Activated CD4-positive, alpha-beta T cell treated with anti-CD3 and anti-CD28 coated beads, Interleukin-2, amount 50 U/mL, for 1 hour (primary cell): ENCODE measurements around the gene ADCY1.

Experiments
- DNase-seq: peaks from one replicate; pipeline ENCODE4 v3.0.0-alpha.2; 2020

Gene ADCY1

DNA sequence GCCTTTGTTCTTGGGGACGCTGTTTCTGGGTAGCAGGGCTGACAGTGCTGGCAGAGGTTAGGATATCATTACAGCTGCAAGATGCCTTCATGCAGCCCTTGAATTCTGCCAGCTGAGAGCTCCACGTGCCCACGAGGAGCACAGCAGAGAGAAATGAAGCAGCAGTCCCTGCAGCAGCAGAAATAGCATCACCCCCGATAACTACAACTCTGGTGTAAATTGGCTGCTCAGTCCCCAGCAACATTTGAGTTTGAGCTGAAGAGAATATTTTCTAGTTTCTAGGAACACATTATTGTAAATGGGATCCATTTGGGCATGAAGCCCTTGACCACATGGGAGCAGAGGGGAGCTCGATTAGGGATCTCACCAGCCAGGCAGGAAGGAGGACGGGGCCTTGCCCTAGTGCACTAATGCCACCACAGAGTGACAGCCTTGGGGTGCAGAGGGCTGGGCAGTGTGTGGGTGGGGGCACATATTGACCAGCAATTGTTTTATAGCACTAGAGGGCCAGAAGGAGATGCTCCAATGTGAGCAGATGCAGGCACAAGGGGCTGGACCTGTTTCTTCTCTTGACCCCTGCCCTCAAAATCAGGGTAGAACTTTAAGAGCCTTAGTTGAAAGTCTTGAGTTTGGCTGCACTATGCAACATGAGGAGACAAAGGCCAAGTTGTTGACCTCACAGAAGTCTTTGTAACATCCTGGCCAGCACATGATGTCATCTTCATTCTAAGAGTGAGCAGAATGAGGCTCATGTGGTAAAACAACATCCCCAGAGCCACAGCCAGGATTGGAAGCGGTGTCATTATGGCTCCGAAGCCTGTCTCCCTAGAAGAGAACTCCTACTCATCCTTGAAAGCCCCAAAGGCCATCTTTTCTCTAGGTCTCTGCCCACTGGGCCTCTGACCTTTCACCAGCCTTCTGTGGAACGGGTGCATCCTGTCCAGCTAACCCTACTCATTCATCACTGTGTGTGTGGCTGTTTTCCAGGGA, 52.6 kb downstream of the ADCY1 start:
- DNase-seq, result no peak

DNA sequence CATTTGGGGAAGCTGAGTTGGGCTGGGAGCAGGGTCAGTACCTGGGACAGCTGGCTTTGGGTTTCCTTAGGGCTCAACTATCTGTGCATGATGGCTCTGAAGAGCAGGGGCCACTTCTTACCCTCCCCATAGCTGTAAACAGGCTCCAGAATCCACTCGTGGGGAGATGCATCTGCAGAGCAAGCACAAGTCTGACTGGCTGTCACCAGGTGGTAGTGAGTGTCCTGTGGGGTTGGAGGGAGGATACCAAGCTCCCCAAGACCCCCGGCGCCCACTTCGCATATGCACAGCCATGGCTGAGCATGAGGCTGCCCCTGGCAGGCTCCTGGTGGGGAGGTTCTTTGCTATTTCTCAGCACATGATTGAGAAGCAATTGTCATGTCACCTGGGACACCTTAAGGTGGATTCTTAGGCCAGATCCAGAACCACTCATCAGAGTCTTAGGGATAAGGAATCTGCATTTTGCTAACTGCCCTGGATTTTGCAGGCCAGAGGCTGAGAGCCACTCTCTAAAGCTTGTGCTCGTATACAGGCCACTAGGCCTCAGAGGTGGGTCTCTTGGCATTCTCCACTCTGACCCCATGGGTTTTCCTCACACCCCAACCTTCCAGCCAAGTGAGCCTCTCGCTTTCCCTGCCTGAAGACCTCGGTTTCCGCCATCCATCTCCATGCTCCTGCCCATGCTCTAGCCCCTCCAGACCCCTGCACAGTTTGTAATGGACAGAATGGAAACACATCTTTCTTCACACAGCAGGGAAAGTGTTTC, 53.7 kb downstream of the ADCY1 start:
- no peak for DNase-seq

DNA sequence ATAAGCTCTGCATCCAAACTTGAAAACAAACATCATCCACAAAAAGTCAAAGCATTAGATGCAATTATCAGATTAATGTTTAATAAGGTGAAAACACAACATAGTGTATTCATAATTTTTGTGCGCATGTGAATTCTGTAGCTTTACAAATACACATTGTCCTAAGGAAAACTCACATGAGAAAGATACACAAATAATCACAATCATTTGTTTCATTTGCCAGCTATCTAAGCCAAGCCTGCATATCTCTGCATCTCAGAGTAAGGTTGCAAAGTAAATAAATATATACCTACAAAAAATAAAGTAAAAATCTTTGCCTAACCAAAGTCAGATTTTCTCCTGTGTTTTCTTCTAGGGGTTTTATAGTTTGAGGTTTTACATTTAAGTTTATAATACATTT, 57.4 kb downstream of the ADCY1 start:
- no peak for DNase-seq

DNA sequence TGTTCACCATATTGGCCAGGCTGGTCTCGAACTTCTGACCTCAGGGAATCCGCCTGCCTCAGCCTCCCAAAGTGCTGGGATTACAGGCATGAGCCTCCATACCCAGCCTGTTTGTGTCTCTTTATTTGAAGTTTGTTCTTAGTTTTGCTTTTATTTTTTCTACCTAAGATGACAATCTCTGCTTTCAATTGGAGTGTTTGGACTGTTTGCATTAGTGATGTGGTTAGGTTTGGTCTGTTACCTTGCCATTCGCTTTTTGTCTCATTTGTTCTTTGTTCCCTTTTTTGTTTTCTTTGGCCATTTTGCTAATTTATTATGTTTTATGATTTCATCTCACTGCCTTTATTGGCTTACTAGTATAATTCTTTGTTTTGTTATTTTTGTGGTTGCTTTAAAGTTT, 62.6 kb downstream of the ADCY1 start:
- DNase-seq, result no peak

DNA sequence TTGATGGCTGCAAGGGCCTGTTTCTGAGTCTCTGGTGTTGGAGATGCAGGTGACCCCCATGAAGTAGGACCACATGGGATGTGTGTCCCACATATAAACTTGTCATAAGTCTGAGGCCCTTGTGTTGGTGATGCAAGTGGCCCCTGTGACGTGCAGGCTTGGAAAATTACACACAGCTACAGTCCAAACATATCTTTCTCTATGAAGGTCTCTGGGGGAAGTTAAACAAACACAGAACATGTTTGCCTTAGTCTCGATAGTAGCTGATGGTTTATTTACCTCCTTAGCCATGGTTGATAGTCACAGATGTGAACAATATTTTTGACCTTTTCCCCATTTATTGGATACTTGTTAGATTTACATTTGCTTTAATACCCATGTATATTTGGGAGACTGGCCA, 64.7 kb downstream of the ADCY1 start:
- DNase-seq, result no peak

DNA sequence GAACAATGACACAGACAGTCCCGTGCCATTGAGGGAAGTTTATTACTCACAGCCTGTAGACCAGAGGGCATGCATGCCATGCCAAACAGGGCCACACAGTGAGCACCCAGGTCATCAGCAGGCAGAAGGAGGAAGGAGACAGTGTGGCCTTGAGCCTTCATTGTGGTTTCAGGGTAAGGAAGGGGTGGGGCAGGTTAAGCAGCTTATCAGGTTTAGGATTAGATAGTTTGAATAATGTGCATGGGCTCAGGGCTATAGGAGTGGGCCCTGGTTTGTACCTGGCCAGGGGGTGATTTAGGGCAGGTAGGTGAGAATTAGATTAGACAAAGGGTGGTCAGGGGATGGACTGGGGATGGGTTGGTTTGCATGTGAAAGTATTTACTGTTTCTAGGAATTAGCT, 67.9 kb downstream of the ADCY1 start:
- no peak for DNase-seq

DNA sequence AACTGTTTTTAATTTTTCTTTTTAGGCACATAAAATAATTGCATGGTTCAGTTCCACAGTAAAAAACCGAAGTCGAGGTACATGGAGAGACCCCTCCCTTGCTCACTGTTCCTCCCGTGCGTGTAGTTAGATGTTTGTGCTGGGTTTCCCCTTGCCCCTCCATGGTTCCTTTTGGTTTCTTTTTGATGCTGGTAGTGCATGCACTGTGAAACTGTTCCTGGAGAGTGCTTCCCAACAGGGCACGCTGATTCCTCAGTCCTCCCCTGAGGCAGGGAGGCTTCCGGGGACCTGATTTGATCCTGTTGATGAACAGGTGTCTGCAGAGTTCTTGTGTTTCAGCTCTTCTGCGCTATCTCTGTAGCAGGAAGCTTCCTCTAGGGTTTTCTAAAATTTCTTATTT, 69.5 kb downstream of the ADCY1 start:
- no peak for DNase-seq

DNA sequence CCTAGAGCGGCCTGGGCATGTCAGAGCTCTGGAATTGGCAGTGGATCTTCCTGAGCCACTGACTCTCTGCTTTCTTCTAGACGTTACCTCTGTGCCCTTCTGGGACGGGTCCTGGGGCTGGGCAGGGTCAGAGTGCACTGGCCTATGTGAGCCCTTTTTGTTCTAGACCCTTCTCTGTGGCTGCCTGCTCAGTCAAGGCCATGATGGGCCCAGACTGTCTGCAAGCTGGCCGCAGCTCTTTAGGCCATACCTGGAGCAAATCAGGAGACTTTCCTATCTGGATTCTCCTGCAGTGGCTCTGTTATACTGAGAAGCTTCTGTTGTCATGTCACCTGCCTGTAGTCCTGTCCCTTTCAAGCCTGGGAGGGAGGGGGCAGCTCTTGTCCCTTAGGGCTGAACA, 70.1 kb downstream of the ADCY1 start:
- DNase-seq, result no peak

DNA sequence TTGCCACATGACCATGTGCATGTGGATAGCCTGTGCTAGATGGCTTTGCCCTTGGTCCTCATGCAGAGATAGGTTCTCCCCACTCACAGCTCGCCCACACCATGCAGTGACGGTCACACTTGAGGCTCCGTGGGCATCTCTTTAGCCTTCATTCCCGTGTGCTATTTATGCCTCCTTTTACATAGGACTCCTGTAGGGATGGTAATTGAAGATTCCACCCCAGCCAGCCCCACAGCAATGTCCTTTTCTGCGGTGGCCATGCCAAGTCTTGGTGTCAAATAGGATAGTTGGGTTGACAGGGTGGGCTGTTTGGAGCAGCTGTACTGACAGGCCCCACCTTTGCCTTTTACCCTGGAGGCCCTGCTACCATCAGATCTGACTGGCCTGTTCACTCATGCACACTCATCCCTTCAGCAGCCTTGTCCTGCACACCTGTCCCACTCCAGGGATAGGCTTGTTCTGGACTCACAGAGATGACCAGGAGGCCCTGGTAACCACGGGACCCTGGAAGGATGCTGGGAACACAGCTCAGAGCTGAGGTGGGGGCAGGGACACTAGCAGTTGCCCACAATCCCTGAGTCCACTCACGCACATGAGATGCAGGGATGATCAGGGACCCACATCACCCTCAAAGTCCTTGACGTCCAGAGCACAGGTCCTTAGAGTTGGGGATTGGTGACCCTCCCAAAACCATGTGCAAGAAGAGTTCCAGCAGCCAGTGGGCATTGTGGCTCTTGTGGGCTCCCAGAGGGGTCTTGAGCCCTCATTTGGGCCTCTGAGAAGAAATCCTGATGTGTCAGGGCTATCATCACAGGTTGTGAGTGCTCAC, 71.2 kb downstream of the ADCY1 start:
- DNase-seq, result no peak

DNA sequence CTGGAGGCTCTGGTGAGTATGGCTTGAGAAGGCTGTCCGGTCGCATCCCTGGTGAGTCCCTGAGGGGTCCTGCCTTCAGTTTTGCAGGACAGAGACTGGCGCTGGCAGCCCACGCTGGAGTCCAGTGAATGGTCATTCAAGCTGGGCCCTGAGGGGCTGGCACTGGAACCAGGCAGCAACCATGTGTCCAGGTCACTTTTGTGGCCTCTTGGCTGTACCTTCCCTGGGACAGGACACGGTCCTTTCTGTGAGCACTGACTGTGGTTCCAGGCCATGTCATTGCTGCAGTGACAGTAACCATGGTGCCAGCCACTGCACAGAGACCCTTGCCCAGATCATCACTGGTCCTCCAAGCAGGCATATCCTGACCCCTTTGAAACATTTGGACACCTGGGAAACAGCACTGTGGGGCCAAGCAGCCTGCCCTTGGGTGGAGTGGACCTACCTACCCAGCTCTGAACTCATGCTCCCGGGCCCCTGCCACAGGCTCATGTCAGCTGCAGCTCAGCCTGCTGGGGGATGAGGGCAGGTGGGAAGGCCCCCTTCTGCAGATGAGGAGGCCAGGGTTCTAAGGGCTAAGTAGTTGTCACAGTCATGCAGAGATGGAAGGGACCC, 72.1 kb downstream of the ADCY1 start:
- DNase-seq, result no peak

DNA sequence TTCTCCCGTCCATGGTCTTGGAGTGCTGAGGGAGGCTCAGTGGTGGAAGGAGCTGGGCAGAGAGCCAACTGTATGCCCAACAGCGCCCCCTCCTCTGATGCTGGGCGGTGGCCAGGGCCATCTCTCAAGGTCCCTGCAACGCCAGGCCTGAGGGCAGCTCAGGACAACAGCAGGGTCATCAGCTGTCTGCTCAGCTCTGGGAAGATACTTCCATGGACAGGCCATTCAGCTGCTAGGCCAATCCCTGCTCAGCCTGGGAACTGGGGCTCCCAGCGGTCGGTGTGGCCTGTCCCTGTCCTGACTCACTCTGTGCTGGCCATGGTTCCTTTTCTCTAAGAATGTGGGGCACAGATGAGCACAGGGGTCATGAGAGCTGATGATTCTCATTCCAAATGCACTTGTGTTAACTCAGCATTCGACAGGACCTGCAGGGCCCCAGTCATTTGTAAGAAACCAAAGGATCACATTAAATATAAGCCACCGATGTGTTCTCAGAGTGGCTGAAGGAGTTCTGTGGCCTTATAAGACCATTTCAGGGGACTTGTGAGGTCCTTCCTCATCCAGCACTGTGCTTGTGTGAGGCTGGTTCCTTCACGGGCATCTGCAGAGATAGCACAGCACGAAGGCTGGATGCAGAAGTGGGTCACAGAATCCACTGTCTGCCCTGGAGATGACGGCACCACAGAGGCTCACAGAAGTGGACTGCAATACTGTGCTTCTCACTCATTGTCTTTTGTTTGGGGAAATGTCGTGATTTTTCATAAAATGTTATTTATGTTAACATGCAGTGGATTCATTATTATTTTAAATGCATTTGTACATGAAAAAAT, 73.0 kb downstream of the ADCY1 start:
- no peak for DNase-seq

DNA sequence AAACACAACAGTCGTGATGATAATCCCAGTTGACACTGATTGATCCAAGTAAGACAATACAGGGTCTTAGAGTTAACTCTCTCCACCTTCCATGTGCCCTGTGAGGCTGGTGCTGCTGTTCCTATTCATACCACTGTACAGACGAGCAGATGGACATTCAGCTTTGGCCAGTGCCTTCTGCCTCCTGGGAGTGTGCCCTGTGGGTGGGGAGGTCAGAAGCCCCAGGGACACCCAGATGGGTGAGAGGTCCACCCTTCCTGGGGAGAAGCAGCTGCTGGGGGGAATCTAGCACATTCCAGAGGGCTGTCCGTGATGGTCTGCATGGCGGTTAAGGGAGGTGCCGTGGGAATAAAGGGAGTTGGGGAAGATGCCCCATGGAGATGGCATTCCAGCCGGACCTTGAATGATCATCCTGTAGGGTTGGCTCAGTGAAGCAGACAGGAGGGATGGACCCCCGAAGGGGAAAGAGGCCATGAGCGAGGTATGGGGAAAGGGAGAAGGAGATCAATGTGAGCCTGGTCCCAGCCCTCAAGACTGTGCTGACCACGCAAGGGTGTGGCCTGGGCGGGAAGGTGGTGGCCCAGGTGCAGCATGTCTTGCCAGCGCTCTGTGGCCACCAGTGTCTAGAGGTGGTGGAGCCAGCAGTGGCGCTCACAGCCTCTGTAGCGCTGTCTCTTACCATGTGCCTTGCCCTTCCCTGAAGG, 74.0 kb downstream of the ADCY1 start:
- DNase-seq, result no peak

DNA sequence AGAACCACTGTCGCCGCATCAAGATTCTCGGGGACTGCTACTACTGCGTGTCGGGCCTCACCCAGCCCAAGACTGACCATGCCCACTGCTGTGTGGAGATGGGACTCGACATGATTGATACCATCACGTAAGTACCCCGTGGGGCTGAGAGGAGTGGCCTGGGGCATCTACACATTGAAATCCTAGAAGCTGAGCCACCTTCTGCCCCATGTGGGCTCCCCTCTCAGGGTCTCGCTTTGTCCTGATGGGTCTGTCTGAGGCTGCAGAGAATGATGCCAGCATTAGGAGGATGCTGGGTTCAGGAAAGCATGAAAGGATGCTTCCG, 74.5 kb downstream of the ADCY1 start:
- DNase-seq, result no peak

DNA sequence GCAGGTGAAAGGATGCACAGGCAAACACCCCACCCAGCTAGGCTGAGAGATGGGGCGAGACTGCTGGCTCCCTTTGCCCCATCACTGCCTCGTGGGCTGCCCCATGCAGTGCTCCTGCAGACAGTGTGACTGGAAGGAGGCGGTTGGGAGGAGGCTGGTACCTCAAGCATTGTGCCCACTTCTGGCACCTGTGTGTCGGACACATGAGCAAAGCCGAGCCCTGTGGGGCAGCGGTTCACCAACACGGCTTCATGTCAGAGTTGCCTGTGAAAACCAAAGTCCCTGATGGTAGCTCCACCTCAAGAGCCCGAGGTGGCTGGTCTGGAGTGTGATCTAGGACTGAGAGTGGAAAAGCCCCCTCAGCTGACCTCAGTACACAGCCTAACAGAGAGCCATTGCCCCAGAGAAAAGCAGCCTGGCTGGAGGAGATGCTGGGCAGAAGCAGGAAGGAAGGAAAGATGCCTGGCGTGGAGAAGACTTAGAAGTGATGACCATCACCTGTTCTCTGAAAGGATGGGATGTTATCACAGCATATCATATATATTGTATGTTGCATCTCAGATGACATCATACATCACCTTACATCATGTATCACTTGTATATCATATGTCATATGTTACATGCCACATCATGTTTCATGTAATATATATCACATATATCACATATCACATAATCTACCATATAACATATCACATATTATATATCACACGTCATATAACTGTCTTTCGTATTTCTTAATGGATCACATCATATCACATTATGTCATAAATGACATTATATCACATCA, 75.6 kb downstream of the ADCY1 start:
- no peak for DNase-seq

DNA sequence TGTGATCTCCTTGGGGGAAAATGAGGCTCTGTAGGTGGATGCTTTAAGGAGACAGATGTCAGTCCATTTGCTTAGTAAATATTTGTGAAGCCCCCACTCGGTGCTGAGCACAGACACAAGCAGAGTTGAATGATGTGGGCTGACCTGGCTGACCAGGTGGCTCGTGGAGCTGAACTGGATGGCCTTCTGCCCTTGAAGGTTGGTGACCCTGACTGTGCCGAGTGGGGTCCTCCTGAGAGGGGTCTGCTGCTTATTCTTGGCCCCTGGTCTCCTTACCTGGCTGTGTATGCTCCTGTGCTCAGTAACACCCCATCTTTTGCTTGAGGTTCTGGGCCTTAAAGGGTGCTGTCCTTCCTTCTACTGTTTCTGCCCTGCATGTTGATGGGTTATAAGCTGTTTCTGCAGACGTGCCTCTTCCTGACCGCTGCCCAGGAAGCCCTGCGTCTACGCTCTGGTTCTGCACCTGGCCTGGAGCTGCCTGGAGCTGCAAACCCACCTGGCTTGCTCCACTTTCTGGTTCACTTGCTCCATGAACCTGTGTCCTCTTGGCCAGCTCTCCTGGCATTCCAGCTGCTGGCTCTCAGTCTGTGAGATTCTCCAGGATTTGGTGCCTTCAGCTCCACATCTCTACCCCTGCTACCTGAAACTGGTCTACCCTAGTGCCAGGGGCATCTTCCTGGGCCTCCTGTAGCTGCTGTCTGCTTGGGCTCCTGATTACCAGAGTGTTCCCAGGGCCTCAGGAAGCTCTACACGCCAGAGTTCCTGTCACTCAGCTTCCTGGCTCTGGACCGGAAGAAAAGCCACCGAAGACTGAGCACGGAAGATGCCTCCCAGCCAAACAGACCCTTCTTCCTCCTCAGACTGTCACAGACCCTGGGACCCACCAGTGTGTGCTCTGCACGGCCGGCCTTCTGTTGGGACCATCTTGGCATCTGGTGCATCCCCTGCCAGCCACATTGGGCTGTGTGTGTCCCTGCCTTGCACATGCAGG, 76.5 kb downstream of the ADCY1 start:
- DNase-seq, result no peak

DNA sequence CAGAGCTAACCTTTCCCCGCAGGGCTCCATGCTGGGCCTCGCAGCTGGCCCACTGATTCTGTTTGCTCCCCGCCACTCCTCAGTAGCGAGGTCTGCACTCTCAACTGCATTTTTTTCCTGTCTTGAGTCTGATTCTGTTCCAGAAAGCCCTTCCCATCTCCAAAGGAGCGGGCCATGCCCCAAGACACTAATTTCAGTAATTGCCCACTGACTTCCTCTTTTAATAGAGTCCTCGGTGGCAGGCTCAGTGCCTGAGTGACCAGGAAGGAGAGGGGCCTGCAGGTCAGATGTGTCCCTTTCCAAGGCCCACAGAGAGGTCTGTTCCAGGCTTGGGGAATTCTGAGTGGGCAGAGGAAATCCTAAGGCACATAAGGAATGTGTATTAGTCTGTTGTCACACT, 77.4 kb downstream of the ADCY1 start:
- DNase-seq, result no peak

DNA sequence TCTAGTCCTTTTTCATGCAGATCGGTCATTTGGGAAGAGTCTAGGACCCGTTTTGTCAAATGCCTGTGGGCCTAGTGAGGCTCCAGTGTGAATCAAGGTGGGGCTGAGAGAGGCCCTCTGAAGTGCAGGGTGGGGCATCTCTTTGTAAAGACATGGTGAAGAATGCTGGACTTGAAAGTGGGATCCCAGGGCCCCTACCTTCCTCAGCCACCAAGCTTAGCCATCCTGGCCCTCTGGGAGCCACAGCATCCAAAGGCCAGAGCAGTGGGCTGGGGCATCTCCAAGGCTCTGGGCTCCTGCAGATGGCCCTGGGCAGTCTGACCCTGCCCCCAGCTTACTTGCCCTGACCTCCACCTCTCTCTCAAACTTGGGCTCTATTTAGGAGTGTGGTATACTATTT, 78.5 kb downstream of the ADCY1 start:
- no peak for DNase-seq

DNA sequence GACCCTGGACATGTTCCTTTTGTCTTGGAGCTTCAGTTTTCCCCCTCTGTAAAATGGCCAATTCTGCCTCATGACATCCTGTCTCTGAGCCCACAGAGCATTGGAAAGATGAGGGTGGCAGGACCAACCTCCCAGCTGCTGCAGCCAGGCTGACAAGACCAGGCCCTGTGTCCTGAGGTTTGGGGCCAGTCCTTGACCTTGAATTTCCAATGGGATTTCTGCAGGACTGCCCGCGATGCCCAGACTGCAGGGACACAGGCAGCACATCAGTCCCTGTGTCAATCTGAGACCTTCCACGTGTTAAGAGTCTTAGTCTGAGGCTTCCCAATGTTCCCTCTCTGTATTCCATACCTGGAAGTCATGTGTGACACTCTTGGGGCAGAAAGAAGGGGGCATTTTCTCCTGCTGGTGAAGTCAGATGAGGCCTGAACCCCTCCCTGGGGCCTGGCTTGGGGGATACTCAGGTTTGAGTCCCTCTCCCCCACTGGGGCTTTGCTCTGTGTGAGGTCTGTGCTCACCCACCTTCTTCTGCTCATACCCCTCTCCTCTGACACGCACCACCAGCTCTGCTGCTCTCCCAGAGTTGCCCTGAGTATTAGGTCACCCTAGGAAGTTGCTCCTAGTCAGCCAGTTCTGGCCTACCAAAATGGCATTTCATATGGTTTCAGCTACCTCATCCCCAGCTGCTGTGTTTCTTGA, 79.2 kb downstream of the ADCY1 start:
- DNase-seq, result no peak

DNA sequence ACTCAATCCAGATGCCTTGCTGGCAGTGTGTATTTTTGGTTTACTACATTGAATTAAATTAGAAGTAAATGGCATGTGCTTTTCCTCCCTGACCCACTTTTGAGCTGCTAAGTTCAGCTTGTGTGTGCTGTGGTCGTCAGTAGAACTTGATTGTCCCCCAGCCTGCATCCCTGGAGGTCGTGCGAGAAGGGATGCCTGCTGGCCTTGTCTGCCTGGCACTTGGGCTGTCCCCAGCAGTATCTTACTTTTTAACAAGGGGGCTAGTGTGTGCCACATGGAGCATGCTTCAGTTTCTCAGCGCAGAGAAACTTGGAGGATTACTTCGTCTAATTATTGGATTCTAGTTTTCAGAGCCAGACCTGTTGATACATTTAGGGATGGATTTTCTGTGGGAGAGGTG, 80.2 kb downstream of the ADCY1 start:
- DNase-seq, result no peak
